T-helper 1 cell treated with Interleukin-12 subunit alpha and Interleukin-12 subunit beta and Interleukin-4 antibody, amounts not matched to agents 30 μg/mL and 1 μg/mL, for 36 hours (primary cell): Measurements from ENCODE around the gene CALN1.

Experiments
- H3K27ac Mint-ChIP-seq: one replicate; pipeline ENCODE4 v1.8.0; 2021; ENCODE audit warnings: mild to moderate bottlenecking, mixed read lengths
- H3K27me3 Mint-ChIP-seq: one replicate; pipeline ENCODE4 v1.8.0; 2021; ENCODE audit warnings: low read depth, mixed read lengths
- H3K36me3 Mint-ChIP-seq: one replicate; pipeline ENCODE4 v1.8.0; 2021; ENCODE audit warnings: low read depth, mixed read lengths
- H3K4me1 Mint-ChIP-seq: one replicate; pipeline ENCODE4 v1.8.0; 2021; ENCODE audit warnings: low read depth, mixed read lengths
- H3K4me3 Mint-ChIP-seq: one replicate; pipeline ENCODE4 v1.8.0; 2021; ENCODE audit warnings: mild to moderate bottlenecking, moderate library complexity, mixed read lengths
- H3K9me3 Mint-ChIP-seq: one replicate; pipeline ENCODE4 v1.8.0; 2021; ENCODE audit warnings: mixed read lengths

CALN1 gene

DNA sequence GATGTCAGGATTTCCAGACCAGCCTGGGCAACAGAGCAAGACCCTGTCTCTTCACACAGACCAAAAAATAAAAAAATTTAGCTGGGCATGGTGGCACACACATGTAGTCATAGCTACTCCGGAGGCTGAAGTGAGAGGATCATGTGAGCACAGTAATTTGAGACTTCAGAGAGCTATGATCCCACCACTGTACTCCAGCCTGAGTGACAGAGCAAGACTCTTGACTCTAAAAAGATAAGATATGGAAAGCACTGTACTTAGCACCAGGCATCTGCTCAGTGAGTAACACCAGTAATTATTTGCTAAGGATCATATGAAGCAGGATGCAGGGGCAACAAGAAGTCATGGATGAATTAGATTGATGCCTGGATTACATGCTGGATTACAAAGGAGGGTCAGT is 128.8 kb downstream of the CALN1 start:
- Mint-ChIP-seq H3K27ac (no peak overlapping the region), H3K36me3 (no peaks in the 10 kb centered on the region), H3K4me1 (no peaks in the 10 kb centered on the region), H3K4me3 (no peak overlapping the region), H3K27me3 (no peaks in the 10 kb centered on the region), H3K9me3 (peaks cover 10% of the 10 kb centered on the region)

GRCh38 chr7:72281308-72281707 is 130.8 kb downstream of the CALN1 start:
- no peak overlapping the region for H3K4me3 Mint-ChIP-seq
- H3K36me3 Mint-ChIP-seq: no peaks in the 10 kb centered on the region
- no peaks in the 10 kb centered on the region for H3K27me3 Mint-ChIP-seq
- H3K27ac Mint-ChIP-seq: no peak overlapping the region
- H3K4me1 Mint-ChIP-seq: no peaks in the 10 kb centered on the region
- peaks cover 20% of the 10 kb centered on the region for H3K9me3 Mint-ChIP-seq

DNA sequence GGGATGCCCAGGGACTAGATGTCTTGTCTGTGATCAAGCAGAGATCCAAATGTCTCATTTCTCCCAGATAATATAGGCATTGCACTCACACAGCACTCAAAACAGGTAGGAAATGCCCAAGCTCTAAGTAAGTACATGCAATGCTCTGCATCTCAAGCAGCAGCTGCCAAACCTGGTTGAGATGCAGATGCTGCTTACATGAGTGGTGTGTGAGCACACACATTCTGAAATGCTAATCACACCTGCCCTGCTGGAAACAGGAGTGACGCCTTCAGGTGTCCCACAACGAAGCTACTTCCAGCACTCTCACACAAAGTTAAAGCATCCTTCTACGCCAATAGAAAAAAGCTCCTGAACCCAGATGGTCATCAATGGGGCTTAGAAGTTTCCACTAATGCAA is 132.9 kb downstream of the CALN1 start:
- Mint-ChIP-seq H3K4me3 (no peak overlapping the region), H3K4me1 (no peaks in the 10 kb centered on the region), H3K36me3 (no peaks in the 10 kb centered on the region), H3K27me3 (no peaks in the 10 kb centered on the region), H3K9me3 (peaks cover 31% of the 10 kb centered on the region), H3K27ac (no peak overlapping the region)

- Mint-ChIP-seq H3K27ac (no peak overlapping the region), H3K36me3 (no peaks in the 10 kb centered on the region), H3K4me1 (no peaks in the 10 kb centered on the region), H3K27me3 (no peaks in the 10 kb centered on the region), H3K9me3 (peaks cover 31% of the 10 kb centered on the region), H3K4me3 (no peak overlapping the region)
Measured at GRCh38 chr7:72278550-72278949, 133.6 kb downstream of the CALN1 start.

DNA sequence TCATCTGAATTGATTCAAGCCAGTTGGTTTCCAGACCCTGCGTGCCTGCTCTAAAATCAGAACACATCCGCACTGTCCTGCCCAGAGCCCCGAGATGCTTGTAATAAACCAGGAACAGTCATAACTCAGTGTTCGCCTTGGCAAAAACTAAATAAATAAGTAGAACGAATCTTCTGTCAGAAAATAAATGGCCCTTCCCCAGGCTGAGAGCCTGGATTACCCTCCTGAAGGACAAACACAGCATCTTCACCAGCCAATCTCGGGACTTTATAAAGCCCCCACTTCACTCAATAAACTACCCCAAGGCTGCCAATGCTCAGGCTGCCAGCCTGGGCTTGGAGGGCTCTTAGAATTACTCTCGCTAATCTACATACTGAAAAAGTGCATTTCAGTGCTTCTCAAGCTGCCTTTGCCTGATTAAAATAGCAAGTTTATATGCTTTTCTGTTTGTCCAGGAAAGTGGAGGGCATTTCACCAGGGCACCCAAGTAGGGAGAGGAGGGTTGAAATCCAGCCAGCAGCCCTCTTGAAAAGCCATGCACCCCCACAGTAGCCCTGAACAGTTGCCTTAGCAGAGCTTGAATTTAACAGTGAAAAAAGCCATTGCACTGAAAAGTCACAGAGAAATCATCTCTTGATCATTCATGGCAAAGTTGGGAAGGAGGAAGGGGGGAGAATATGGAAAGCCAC is 136.6 kb downstream of the CALN1 start:
- H3K9me3 Mint-ChIP-seq: peaks cover 30% of the 10 kb centered on the region
- no peak overlapping the region for H3K4me3 Mint-ChIP-seq
- no peaks in the 10 kb centered on the region for H3K36me3 Mint-ChIP-seq
- H3K4me1 Mint-ChIP-seq: no peaks in the 10 kb centered on the region
- H3K27ac Mint-ChIP-seq: no peak overlapping the region
- H3K27me3 Mint-ChIP-seq: no peaks in the 10 kb centered on the region

GRCh38 chr7:72272479-72272878 is 139.7 kb downstream of the CALN1 start:
- Mint-ChIP-seq H3K27ac (no peak overlapping the region), H3K27me3 (no peaks in the 10 kb centered on the region), H3K4me1 (no peaks in the 10 kb centered on the region), H3K9me3 (peaks cover 29% of the 10 kb centered on the region), H3K36me3 (no peaks in the 10 kb centered on the region), H3K4me3 (no peak overlapping the region)

- Mint-ChIP-seq H3K36me3 (no peaks in the 10 kb centered on the region), H3K4me3 (no peak overlapping the region), H3K27ac (no peak overlapping the region), H3K9me3 (peaks cover 14% of the 10 kb centered on the region), H3K27me3 (no peaks in the 10 kb centered on the region), H3K4me1 (no peaks in the 10 kb centered on the region)
Measured at GRCh38 chr7:72268796-72269195, 143.3 kb downstream of the CALN1 start.

GRCh38 chr7:72268090-72268489 is 144.0 kb downstream of the CALN1 start:
- H3K27ac Mint-ChIP-seq: no peak overlapping the region
- no peaks in the 10 kb centered on the region for H3K4me1 Mint-ChIP-seq
- no peaks in the 10 kb centered on the region for H3K36me3 Mint-ChIP-seq
- H3K9me3 Mint-ChIP-seq: peaks cover 14% of the 10 kb centered on the region
- no peaks in the 10 kb centered on the region for H3K27me3 Mint-ChIP-seq
- H3K4me3 Mint-ChIP-seq: no peak overlapping the region

- Mint-ChIP-seq H3K36me3 (no peaks in the 10 kb centered on the region), H3K27ac (no peak overlapping the region), H3K9me3 (peaks cover 13% of the 10 kb centered on the region), H3K4me3 (no peak overlapping the region), H3K4me1 (no peaks in the 10 kb centered on the region), H3K27me3 (no peaks in the 10 kb centered on the region)
Measured at GRCh38 chr7:72267291-72267800, 144.8 kb downstream of the CALN1 start.

- H3K4me3 Mint-ChIP-seq: no peak overlapping the region
- H3K27ac Mint-ChIP-seq: no peak overlapping the region
- peaks cover 13% of the 10 kb centered on the region for H3K9me3 Mint-ChIP-seq
- H3K36me3 Mint-ChIP-seq: no peaks in the 10 kb centered on the region
- H3K27me3 Mint-ChIP-seq: no peaks in the 10 kb centered on the region
- H3K4me1 Mint-ChIP-seq: no peaks in the 10 kb centered on the region
Measured at GRCh38 chr7:72266771-72267170, 145.4 kb downstream of the CALN1 start.

DNA sequence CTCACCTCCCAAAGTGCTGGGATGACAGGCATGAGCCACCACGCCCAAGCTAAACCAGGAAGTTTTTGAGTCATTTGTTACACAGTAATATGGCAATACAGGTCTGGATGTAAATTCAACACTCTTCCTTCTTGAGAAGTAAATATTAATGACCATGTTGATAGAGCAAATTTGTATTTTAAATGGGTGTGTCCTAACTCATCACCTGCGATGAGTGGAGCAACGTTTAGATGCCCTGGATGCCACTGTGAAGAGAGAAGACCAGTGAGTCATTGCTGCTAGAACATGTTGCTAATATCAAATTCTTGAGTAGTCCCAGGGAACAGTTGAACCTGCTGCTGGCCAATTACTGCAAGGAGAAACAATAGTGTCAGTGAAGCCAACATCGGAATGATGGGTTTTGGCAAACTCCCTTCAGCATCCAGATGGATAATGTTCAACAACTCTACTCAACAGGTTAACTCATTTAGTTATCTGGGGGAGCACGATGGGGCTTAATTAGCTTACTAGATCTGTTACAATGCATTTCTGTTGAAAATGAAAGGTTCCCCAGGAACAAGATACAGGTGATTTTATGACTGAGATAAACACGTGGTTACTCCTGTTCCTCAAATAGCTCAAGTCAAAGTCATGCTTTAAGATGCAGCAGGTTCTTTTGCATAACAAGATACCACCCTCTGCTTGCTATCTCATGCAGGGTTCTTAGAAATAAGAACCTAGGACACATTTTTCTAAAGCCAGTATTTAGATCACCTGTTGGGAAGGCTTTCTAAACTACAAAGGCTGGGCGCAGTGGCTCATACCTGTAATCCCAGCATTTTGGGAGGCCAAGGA is 146.8 kb downstream of the CALN1 start:
- H3K4me1 Mint-ChIP-seq: no peaks in the 10 kb centered on the region
- no peak overlapping the region for H3K27ac Mint-ChIP-seq
- no peak overlapping the region for H3K4me3 Mint-ChIP-seq
- H3K27me3 Mint-ChIP-seq: no peaks in the 10 kb centered on the region
- H3K9me3 Mint-ChIP-seq: peaks cover 8% of the 10 kb centered on the region
- no peaks in the 10 kb centered on the region for H3K36me3 Mint-ChIP-seq

GRCh38 chr7:72260406-72260805 is 151.7 kb downstream of the CALN1 start:
- Mint-ChIP-seq H3K27ac (no peak overlapping the region), H3K9me3 (peaks cover 13% of the 10 kb centered on the region), H3K4me3 (no peak overlapping the region), H3K4me1 (no peaks in the 10 kb centered on the region), H3K27me3 (no peaks in the 10 kb centered on the region), H3K36me3 (no peaks in the 10 kb centered on the region)

- Mint-ChIP-seq H3K27ac (no peak overlapping the region), H3K4me1 (no peaks in the 10 kb centered on the region), H3K9me3 (peaks cover 8% of the 10 kb centered on the region), H3K27me3 (no peaks in the 10 kb centered on the region), H3K4me3 (no peak overlapping the region), H3K36me3 (no peaks in the 10 kb centered on the region)
Measured at GRCh38 chr7:72258074-72258473, 154.1 kb downstream of the CALN1 start.

GRCh38 chr7:72254455-72254854 is 157.7 kb downstream of the CALN1 start:
- Mint-ChIP-seq H3K9me3 (peaks cover 18% of the 10 kb centered on the region), H3K27ac (no peak overlapping the region), H3K27me3 (no peaks in the 10 kb centered on the region), H3K36me3 (no peaks in the 10 kb centered on the region), H3K4me1 (no peaks in the 10 kb centered on the region), H3K4me3 (no peak overlapping the region)

DNA sequence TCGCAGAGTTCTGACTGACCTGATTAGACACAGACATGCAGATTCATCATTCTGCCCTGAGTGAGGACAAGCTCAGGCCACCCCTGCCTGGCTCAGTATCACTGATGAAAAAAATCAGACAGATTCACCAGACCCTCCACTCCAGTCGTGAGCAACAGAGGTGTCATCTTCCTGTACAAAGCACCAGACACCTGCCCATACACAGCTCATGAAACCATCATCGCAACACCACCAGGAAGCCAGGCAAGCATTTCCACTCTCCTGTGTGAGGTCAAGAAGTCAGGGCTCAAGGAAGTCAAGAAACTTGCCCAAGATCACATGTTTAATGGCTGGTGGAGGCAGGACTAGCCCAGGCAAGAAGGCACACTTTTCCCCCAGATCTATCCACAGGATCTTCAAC is 163.0 kb downstream of the CALN1 start:
- peaks cover 23% of the 10 kb centered on the region for H3K9me3 Mint-ChIP-seq
- no peaks in the 10 kb centered on the region for H3K27me3 Mint-ChIP-seq
- no peak overlapping the region for H3K4me3 Mint-ChIP-seq
- no peak overlapping the region for H3K27ac Mint-ChIP-seq
- no peaks in the 10 kb centered on the region for H3K4me1 Mint-ChIP-seq
- peaks cover 2% of the 10 kb centered on the region for H3K36me3 Mint-ChIP-seq
